ENCODE measurements around the gene CCDC150. TPM values are rescaled to one million over a fixed set of nuclear protein-coding genes. Genes with fewer than 3 reads are reported as not detected.

The CCDC150 gene
- total and polyA plus RNA-seq, 2 donors (not counting 1 experiment from before 2014, with no cell fraction given) = 0.70 to 4.9 TPM

- Mint-ChIP-seq H3K4me3 (no peak overlapping the region), H3K27me3 (no peaks in the 10 kb centered on the region), H3K9me3 (ENCODE audit: insufficient read depth) (peaks cover 8% of the 10 kb centered on the region), H3K4me1 (no peaks in the 10 kb centered on the region), H3K27ac (no peak overlapping the region)
- Histone ChIP-seq H3K27ac (ENCODE audit: low read length in 2 of 2) (no peak overlapping the region), H3K9ac (ENCODE audit: low read length) (no peak overlapping the region), H4K20me1 (ENCODE audit: control insufficient read depth, insufficient read depth, low read length, poor library complexity, severe bottlenecking) (no peaks in the 10 kb centered on the region), H3K36me3 (replicated peaks in 1 of 2; ENCODE audit: control extremely low read depth in 1 of 2, control insufficient read depth in 1 of 2, extremely low read depth in 1 of 2, insufficient read depth in 2 of 2, low read length in 1 of 2) (no peaks in the 10 kb centered on the region), H3K4me3 (ENCODE audit: control extremely low read depth in 1 of 5, extremely low read depth in 1 of 5, insufficient read depth in 1 of 5, low read depth in 2 of 5, low read length in 4 of 5) (no peak overlapping the region), H2AFZ (ENCODE audit: insufficient read depth, low read depth, low read length, poor library complexity, severe bottlenecking) (no peak overlapping the region), H3K4me1 (ENCODE audit: control insufficient read depth in 2 of 2, insufficient read depth in 2 of 2, low read length in 2 of 2) (no peaks in the 10 kb centered on the region), H3K79me2 (ENCODE audit: control insufficient read depth, insufficient read depth, low read length) (no peaks in the 10 kb centered on the region), H3K9me3 (ENCODE audit: control extremely low read depth in 1 of 3, control insufficient read depth in 2 of 3, insufficient read depth in 1 of 3, low read length in 2 of 3) (peaks cover 3 to 13% (median 12%) of the 10 kb centered on the region in 3 donors), H3K27me3 (replicated peaks in 1 of 4; ENCODE audit: control extremely low read depth in 1 of 4, control insufficient read depth in 3 of 4, insufficient read depth in 4 of 4, low read length in 3 of 4) (no peaks in the 10 kb centered on the region), H3K4me2 (replicated peaks; ENCODE audit: low read depth, low read length, poor library complexity, severe bottlenecking) (no peak overlapping the region)
- POLR2A ChIA-PET = no interaction called here
- 100% methylated on average over 1 of the region's 2 CpGs for WGBS (ENCODE audit: insufficient coverage)
- ATAC-seq (ENCODE audit: low read depth) (no peak), DNase-seq (no peak)
- intact Hi-C loops (cut with micrococcal nuclease) = no loop called here
- TF ChIP-seq, protein P1, sequence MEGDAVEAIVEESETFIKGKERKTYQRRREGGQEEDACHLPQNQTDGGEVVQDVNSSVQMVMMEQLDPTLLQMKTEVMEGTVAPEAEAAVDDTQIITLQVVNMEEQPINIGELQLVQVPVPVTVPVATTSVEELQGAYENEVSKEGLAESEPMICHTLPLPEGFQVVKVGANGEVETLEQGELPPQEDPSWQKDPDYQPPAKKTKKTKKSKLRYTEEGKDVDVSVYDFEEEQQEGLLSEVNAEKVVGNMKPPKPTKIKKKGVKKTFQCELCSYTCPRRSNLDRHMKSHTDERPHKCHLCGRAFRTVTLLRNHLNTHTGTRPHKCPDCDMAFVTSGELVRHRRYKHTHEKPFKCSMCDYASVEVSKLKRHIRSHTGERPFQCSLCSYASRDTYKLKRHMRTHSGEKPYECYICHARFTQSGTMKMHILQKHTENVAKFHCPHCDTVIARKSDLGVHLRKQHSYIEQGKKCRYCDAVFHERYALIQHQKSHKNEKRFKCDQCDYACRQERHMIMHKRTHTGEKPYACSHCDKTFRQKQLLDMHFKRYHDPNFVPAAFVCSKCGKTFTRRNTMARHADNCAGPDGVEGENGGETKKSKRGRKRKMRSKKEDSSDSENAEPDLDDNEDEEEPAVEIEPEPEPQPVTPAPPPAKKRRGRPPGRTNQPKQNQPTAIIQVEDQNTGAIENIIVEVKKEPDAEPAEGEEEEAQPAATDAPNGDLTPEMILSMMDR (IDR thresholded peaks at IDR 0.05) = no peak
- TF ChIP-seq EZH2 (IDR thresholded peaks at IDR 0.05; ENCODE audit: borderline replicate concordance, insufficient read depth, low read depth, low read length, poor library complexity, severe bottlenecking) = no peak
- CTCF ChIA-PET = no interaction called here
Measured at GRCh38 chr2:196657333-196657732, 17.8 kb downstream of the CCDC150 start.

DNA sequence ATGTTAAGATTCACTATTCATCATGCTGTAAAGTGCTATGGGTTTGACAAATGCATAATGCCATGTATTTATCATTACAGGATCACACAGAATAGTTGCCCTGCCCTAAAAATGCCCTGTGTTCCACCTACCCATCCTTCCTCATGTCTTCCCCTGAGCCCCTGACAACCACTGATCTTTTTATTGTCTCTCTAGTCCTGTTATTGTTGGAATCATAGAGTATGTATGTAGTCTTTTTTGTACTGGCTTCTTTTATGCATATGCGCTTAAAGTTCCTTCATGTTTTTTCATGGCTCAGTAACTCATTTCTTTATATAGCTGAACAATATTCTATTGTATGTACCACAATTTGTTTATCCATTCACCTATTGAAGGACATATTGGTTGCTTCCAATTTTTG lies 20.3 kb downstream of the CCDC150 start:
- Histone ChIP-seq H3K27me3 (replicated peaks in 1 of 4; ENCODE audit: control extremely low read depth in 1 of 4, control insufficient read depth in 3 of 4, insufficient read depth in 4 of 4, low read length in 3 of 4) (no peaks in the 10 kb centered on the region), H3K4me2 (replicated peaks; ENCODE audit: low read depth, low read length, poor library complexity, severe bottlenecking) (no peak overlapping the region), H3K79me2 (ENCODE audit: control insufficient read depth, insufficient read depth, low read length) (no peaks in the 10 kb centered on the region), H4K20me1 (ENCODE audit: control insufficient read depth, insufficient read depth, low read length, poor library complexity, severe bottlenecking) (no peaks in the 10 kb centered on the region), H3K9me3 (ENCODE audit: control extremely low read depth in 1 of 3, control insufficient read depth in 2 of 3, insufficient read depth in 1 of 3, low read length in 2 of 3) (no peaks in the 10 kb centered on the region), H3K36me3 (replicated peaks in 1 of 2; ENCODE audit: control extremely low read depth in 1 of 2, control insufficient read depth in 1 of 2, extremely low read depth in 1 of 2, insufficient read depth in 2 of 2, low read length in 1 of 2) (no peaks in the 10 kb centered on the region), H3K4me3 (ENCODE audit: control extremely low read depth in 1 of 5, extremely low read depth in 1 of 5, insufficient read depth in 1 of 5, low read depth in 2 of 5, low read length in 4 of 5) (no peak overlapping the region), H3K4me1 (ENCODE audit: control insufficient read depth in 2 of 2, insufficient read depth in 2 of 2, low read length in 2 of 2) (no peaks in the 10 kb centered on the region), H2AFZ (ENCODE audit: insufficient read depth, low read depth, low read length, poor library complexity, severe bottlenecking) (no peak overlapping the region), H3K27ac (ENCODE audit: low read length in 2 of 2) (no peak overlapping the region), H3K9ac (ENCODE audit: low read length) (no peak overlapping the region)
- WGBS (ENCODE audit: insufficient coverage) = no CpG with 5 or more reads among the region's 1 CpG
- no peak overlapping the region for H3K4me3 Mint-ChIP-seq
- no peaks in the 10 kb centered on the region for H3K9me3 Mint-ChIP-seq (ENCODE audit: insufficient read depth)
- ChIA-PET CTCF (no interaction called here), POLR2A (no interaction called here)
- TF ChIP-seq, protein P1 (IDR thresholded peaks at IDR 0.05) = no peak
- no peak for TF ChIP-seq EZH2 (IDR thresholded peaks at IDR 0.05; ENCODE audit: borderline replicate concordance, insufficient read depth, low read depth, low read length, poor library complexity, severe bottlenecking)
- ATAC-seq (ENCODE audit: low read depth) (no peak), DNase-seq (no peak)
- intact Hi-C loops (cut with micrococcal nuclease) = no loop called here
- H3K27me3 Mint-ChIP-seq = no peaks in the 10 kb centered on the region
- H3K27ac Mint-ChIP-seq = no peak overlapping the region
- no peaks in the 10 kb centered on the region for H3K4me1 Mint-ChIP-seq

All from B cell (primary cell).